ENCODE measurements around the gene MGAT4D.

DNA sequence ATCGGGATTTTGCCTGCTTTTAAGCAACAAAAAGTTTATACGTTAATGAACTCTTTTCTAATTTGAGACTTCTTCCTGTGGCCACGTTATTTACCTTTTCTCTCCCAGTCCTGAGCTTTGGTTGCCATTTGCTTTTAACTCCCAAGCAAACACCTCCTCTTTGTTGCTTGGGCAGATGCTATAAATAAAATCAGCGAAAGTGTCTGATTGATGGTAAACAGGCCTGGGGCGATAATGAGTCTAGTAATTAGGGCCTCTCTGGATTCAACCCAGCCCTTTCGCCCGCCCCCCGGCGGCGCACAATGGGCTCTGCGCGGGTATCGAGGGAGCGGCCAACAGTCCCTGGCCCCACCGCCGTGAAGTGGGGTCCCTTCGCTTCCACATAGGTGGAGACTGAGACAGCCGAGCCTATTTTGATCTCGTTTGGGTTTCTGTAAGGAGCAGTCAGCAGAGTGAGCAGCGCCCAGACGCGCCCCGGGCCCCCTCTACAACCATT is 71.4 kb downstream of the MGAT4D start:
- TF ChIP-seq CTCF (IDR thresholded peaks at IDR 0.05; ENCODE audit: borderline replicate concordance, extremely low read depth, low read length, poor library complexity, severe bottlenecking) (no peak), EZH2 (IDR thresholded peaks at IDR 0.05; ENCODE audit: borderline replicate concordance, low read depth, low read length, severe bottlenecking) (no peak)
